ENCODE results near the gene AKAP7.
"Not testable (repeated sequence)": the region's sequence is repeated elsewhere in the genome, so short reads cannot be mapped to it uniquely, and the experiment has no call there.

The AKAP7 gene

GRCh38 chr6:131255434-131255833 is 120.2 kb downstream of the AKAP7 start:
- DNase-seq (ENCODE audit: low spot score) = no peak

- no peak for DNase-seq (ENCODE audit: low spot score)
Observed at GRCh38 chr6:131255911-131256310, 120.6 kb downstream of the AKAP7 start.

GRCh38 chr6:131257104-131257503 is 121.8 kb downstream of the AKAP7 start:
- no peak for DNase-seq (ENCODE audit: low spot score)

GRCh38 chr6:131258010-131258652 is 122.9 kb downstream of the AKAP7 start:
- DNase-seq (ENCODE audit: low spot score) = no peak

- DNase-seq (ENCODE audit: low spot score) = no peak
Observed at GRCh38 chr6:131258816-131259476, 123.7 kb downstream of the AKAP7 start.

- not testable (repeated sequence) for DNase-seq (ENCODE audit: low spot score)
Observed at GRCh38 chr6:131260960-131261359, 125.7 kb downstream of the AKAP7 start.

GRCh38 chr6:131262060-131262459 is 126.8 kb downstream of the AKAP7 start:
- DNase-seq (ENCODE audit: low spot score) = no peak

- no peak for DNase-seq (ENCODE audit: low spot score)
Observed at GRCh38 chr6:131265939-131266338, 130.7 kb downstream of the AKAP7 start.

- DNase-seq (ENCODE audit: low spot score) = no peak
Observed at GRCh38 chr6:131268303-131268702, 133.0 kb downstream of the AKAP7 start.

GRCh38 chr6:131269565-131270391 is 134.5 kb downstream of the AKAP7 start:
- no peak for DNase-seq (ENCODE audit: low spot score)

GRCh38 chr6:131270534-131270933 is 135.3 kb downstream of the AKAP7 start:
- no peak for DNase-seq (ENCODE audit: low spot score)

- DNase-seq (ENCODE audit: low spot score) = no peak
Observed at GRCh38 chr6:131275273-131275672, 140.0 kb downstream of the AKAP7 start.

GRCh38 chr6:131277591-131277990 is 142.3 kb downstream of the AKAP7 start:
- no peak for DNase-seq (ENCODE audit: low spot score)

- DNase-seq (ENCODE audit: low spot score) = peak; percentile 68
Observed at GRCh38 chr6:131281471-131282270, 146.4 kb downstream of the AKAP7 start.

- no peak for DNase-seq (ENCODE audit: low spot score)
Observed at GRCh38 chr6:131282365-131282764, 147.1 kb downstream of the AKAP7 start.

GRCh38 chr6:131283466-131284175 is 148.4 kb downstream of the AKAP7 start:
- DNase-seq (ENCODE audit: low spot score) = no peak

- DNase-seq (ENCODE audit: low spot score) = no peak
Observed at GRCh38 chr6:131285548-131285947, 150.3 kb downstream of the AKAP7 start.

- DNase-seq (ENCODE audit: low spot score) = no peak
Observed at GRCh38 chr6:131286469-131287040, 151.3 kb downstream of the AKAP7 start.

GRCh38 chr6:131288214-131288613 is 152.9 kb downstream of the AKAP7 start:
- no peak for DNase-seq (ENCODE audit: low spot score)

- no peak for DNase-seq (ENCODE audit: low spot score)
Observed at GRCh38 chr6:131290955-131291354, 155.7 kb downstream of the AKAP7 start.

All from CD4-positive, alpha-beta T cell treated with Interleukin-15 for 4 hours (primary cell).